ENCODE measurements around the gene FGFR1OP2.

FGFR1OP2 gene

DNA sequence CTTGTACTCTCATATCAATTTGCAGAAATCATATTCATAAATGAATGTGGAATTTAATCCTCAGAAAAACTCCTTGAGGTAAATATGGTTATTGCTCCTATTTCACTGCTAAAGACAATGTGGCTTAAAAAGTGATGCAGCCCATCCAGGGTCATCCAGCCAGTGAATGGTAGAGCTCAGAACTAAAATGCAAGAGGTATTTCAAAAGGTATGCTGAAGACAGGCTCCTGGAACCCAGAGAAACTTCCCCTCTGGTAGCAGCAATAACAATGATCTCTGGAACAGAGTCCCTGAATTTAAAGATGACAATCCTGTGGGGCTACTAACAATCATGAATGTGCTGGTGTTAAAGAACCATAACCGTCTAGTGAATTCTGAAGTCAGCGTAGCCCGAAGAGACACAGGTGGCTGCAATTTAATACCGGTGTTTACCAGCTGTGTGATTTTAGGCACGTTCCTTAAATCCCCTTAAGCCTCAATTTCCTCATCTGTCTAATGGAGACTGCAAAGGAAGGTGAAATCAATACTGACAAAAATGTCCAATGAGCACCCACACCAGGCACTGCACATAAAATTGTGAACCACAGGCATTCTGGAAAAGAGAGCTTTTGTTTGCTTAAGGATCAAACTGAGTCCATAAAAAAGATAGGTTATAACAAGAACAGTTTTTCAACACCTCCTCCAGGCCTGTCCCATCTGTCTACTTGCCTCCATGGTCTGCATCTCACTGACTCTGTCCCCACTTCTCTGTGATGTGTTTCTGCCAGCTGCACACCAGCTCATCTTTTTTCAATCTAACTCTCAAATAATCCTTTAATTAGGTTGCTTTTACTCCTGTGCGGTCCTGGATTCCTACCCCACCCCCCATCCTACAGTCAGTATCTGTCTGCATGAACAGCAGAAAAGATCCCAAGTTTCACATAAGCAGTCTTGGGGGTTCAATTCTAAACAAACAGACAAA is 65.4 kb downstream of the FGFR1OP2 start:
- no peak for DNase-seq (ENCODE audit: extremely low spot score)
- ChIA-PET POLR2A (no interaction called here), CTCF (interaction anchor here (1.6 to 4.7 kb wide), 3 partner anchors 10 to 28 kb away, joined by 4 to 57 read pairs (median 5); partner anchors contain the start of gene TM7SF3)
- TF ChIP-seq, protein P1, sequence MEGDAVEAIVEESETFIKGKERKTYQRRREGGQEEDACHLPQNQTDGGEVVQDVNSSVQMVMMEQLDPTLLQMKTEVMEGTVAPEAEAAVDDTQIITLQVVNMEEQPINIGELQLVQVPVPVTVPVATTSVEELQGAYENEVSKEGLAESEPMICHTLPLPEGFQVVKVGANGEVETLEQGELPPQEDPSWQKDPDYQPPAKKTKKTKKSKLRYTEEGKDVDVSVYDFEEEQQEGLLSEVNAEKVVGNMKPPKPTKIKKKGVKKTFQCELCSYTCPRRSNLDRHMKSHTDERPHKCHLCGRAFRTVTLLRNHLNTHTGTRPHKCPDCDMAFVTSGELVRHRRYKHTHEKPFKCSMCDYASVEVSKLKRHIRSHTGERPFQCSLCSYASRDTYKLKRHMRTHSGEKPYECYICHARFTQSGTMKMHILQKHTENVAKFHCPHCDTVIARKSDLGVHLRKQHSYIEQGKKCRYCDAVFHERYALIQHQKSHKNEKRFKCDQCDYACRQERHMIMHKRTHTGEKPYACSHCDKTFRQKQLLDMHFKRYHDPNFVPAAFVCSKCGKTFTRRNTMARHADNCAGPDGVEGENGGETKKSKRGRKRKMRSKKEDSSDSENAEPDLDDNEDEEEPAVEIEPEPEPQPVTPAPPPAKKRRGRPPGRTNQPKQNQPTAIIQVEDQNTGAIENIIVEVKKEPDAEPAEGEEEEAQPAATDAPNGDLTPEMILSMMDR (IDR thresholded peaks at IDR 0.05; ENCODE audit: control extremely low read depth, extremely low read depth, low read depth, missing control alignments), result no peak

DNA sequence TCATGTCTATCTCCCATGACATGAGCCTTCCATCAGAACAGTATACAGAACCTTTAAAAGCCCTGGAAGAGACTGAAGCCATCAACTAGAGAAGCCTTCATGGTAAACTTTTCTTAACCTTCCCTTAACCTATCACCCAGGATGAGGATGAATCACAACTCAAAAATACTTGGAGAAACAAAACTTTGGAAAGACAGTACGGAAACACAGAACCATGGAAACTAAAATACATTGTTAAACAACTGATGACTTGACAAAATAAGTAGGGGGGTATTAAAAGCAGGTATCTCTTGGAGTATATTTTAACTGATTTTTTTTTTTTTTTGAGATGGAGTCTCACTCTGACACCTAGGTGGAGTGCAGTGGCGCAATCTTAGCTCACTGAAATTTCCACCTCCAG is 67.2 kb downstream of the FGFR1OP2 start:
- ChIA-PET CTCF (no interaction called here), POLR2A (no interaction called here)
- TF ChIP-seq, protein P1 (IDR thresholded peaks at IDR 0.05; ENCODE audit: control extremely low read depth, extremely low read depth, low read depth, missing control alignments), result no peak
- no peak for DNase-seq (ENCODE audit: extremely low spot score)

DNA sequence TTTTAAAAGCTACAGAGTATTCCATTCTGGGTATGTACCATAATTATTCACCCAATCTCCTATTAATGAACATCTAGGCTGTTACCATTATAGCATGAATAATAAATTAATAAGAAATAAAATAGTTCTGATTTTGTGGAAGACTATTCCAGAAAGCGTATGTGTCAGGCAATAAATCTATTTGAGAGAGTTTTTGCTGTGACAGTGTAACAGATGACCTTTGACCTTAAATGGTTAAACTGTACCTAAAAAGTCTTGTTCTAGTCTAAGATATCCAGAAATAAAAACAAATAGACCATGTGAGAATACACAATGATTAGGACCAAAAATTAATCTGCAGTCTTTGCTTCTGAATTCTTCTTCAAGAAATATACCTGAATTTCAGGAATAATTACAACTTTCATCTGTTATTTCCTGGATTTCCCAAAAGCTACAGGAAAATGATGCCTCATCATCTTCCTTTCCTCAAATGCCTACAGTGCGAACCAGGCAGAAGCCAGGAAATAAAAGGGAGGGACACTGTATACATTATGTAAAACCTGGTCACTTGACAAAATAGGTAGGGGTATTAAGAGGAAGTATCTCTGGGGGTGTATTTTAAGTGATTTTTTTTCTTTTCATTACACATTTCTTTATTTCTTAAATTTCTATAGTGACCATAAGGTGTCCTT is 68.7 kb downstream of the FGFR1OP2 start:
- POLR2A ChIA-PET, result no interaction called here
- DNase-seq (ENCODE audit: extremely low spot score), result no peak
- TF ChIP-seq, protein P1 (IDR thresholded peaks at IDR 0.05; ENCODE audit: control extremely low read depth, extremely low read depth, low read depth, missing control alignments), result no peak
- CTCF ChIA-PET, result interaction anchor here (1.2 kb wide), 1 partner anchor 18 kb away, joined by 3 read pairs; no protein-coding TSS in a partner anchor

DNA sequence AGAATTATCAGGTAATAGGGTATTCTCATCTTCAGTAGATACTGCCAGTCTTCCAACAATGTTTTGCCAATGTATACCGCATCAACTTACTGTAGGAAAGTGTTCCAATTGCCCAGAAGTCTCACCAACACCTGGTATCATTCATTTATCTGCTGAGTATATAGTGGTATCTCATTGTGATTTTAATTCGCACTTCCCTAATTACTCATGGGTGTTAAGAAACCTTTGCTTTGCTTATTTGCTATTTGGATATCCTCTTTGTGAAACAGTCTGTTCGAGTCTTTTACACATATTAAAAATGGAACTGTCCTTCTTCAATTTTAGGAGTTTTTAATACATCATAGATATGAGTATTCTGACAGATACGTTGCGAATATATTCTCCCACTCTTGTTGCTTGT is 69.8 kb downstream of the FGFR1OP2 start:
- CTCF ChIA-PET, result interaction anchor here (1.1 kb wide), 1 partner anchor 116 kb away, joined by 3 read pairs; no protein-coding TSS in a partner anchor
- no peak for DNase-seq (ENCODE audit: extremely low spot score)
- POLR2A ChIA-PET, result no interaction called here
- TF ChIP-seq, protein P1 (IDR thresholded peaks at IDR 0.05; ENCODE audit: control extremely low read depth, extremely low read depth, low read depth, missing control alignments), result no peak

DNA sequence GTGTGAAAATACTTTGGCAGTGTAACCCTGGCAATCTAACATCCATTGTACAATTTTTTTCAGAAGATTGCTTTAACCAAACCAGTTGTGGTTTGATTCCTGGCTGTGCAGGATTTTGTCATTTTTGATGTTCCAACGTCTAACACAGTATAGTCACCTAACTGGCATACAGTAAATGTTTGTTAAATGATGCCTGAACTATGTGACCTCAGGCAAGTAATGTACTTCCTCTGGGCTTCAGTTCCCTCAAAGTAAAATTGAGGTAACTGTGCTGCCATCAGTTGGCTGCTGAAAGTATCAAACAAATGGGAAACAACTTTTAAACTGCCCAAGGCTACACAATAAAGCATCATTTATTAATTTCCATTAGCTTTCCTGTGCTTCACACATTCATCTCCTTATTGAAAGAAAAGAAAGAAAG is 71.6 kb downstream of the FGFR1OP2 start:
- POLR2A ChIA-PET, result no interaction called here
- no peak for DNase-seq (ENCODE audit: extremely low spot score)
- CTCF ChIA-PET, result interaction anchor here (1.4 to 6.5 kb wide), 5 partner anchors 7 to 212 kb away, joined by 3 to 57 read pairs (median 4); no protein-coding TSS in a partner anchor
- TF ChIP-seq, protein P1 (IDR thresholded peaks at IDR 0.05; ENCODE audit: control extremely low read depth, extremely low read depth, low read depth, missing control alignments), result peak; percentile 29

DNA sequence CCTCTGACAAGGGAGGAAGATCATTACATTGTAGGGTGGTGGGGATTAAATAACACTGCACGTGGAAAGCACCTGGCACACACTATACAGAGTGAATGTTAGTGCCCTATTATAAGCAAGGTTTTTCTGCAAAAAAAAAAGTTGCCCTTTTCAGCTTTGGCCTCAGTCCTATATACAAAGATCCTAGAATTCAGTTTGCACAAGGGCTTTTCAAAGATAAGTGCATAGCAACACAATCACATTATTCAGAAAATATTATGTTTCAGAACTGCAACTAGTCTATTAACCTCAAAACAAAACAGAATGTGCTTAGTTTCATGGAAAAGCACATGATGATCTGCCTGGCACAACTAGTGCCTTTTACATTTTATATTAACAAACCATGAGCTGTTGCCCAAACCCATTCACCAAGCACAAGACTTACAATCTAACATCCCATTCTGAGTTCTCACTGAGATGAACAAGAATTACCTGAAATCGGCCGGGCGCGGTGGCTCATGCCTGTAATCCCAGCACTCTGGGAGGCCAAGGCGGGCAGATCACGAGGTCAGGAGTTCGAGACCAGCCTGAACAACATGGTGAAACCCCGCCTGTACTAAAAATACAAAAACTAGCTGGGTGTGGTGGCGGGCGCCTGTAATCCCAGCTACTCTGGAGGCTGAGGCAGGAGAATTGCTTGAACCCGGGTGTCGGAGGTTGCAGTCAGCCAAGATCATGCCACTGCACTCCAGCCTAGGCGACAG is 74.1 kb downstream of the FGFR1OP2 start:
- no peak for DNase-seq (ENCODE audit: extremely low spot score)
- ChIA-PET CTCF (interaction anchor here (0.8 to 6.5 kb wide), 7 partner anchors 10 to 294 kb away, joined by 3 to 57 read pairs (median 3); partner anchors contain the start of genes ITPR2 and MED21), POLR2A (no interaction called here)
- TF ChIP-seq, protein P1 (IDR thresholded peaks at IDR 0.05; ENCODE audit: control extremely low read depth, extremely low read depth, low read depth, missing control alignments), result no peak

All from GM10248 (cell line).